GM12873 (cell line): ENCODE data around the gene NEK5.

Experiments
- CTCF ChIP-seq: IDR thresholded peaks from 2 replicates; pipeline ENCODE4 v1.5.1; 2012; ENCODE audit warnings: low read depth, mild to moderate bottlenecking, moderate library complexity, low read length, control low read depth; ENCODE audit not compliant: insufficient read depth; ENCODE audit errors: missing control alignments

The NEK5 gene

DNA sequence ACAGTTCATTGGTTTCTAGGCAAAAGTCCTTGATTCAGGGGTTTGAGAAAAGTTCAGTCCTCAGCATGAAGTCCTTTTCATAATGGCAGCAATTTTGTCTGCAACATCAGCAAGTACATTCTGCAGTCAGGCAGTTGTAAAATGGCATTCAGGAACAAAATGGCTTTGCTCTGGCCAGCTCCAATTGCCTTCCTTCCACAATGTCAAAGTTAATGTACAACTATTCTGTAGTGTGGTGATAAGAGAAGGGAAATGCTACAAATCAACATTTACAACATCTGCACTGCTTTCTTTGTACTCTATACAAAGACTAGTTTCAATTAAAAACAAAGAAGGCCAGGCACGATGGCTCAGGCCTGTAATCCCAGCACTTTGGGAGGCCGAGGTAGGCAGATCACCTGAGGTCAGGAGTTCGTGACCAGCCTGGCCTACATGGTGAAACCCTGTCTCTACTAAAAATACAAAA, 32.3 kb upstream of the NEK5 start:
- TF ChIP-seq CTCF, result no peak

- no peak for TF ChIP-seq CTCF
Measured at GRCh38 chr13:52160506-52160905, 31.6 kb upstream of the NEK5 start.

DNA sequence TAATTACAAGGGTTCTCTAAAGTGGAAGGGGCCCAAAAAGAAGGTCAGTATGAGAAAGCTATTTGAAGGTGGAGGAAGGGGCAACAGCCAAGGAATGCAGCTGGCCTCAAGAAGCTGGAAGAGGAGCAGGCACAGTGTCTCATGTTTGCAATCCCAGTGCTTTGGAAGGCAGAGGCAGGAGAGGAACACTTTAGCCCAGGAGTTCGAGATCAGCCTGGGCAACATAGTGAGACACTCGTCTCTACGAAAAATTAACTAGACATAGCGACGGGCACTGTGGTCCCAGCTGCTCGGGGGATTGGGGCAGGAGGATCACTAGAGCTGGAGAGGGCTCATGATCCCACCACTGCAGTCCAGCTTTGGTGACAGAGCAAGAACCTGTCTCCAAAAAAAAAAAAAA, 31.2 kb upstream of the NEK5 start:
- TF ChIP-seq CTCF, result no peak

DNA sequence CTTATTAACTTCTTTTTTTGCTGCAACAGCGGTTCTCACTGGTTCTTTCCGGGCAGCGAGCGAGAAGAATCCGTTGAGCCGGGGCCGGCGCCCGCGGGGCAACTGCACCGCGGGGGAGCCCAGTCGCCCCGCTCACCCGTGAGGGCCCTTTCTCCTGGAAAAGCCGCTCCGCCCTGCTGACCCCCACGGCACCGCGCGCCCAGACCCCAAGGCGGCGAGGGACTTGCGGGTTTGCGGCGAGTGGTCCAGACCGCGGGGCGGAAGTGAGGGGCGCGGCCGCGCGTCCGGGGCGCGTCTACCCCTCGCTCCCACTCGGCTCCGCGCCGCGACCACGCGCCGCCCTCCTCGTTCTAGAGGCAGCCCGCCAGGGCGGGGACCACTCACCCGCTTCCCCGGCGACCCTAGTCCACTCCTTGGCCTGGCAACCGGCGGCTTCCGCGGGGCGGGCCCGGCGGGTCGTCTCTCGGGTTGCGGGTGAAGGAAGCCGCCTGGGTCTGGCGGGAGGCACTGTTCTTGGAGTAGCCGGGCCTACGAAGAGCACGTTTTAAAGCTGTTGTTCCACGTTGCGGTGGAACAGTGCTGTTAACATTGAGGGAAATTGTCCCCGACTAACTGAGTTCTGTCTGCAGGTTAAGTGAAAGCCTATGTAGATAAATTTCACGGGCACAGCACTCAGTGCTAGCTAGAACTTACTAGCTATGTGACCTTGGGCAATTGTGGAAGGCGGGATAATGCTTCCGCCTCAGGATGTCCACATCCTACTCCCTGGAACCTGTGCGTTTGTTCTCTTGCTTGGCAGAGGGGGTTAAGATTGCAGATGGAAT, 30.5 kb upstream of the NEK5 start, which contains the start of gene NEK3:
NEK3 (minus strand) TSS at position 439 of the 824 bp plus-strand sequence. CDS start 3,406 bp downstream, outside the sequence.
- no peak for TF ChIP-seq CTCF

DNA sequence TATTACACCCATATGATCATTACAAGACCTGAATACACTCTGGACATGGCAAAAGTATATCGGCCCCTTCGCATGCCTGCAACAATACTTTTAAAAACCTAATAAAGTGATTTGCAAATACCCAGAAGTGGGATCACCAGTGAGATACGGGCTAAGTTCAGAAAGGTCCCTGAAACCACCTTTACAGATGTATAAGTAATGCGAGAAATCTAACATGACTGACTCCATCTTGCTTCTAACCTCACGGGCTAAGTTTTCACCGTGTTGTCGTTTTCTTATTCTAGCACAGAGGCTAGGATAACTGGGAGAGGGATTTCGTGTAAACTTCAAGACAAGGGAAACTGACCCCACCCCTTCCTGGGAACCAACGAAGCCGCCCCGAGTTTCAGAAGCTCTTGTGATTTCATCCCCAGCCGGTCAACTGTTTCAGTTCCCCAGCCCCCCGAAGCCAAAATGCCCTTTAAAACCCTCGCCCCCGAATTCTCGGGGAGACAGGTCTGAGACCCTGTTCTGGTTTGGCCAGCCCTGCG, 29.8 kb upstream of the NEK5 start:
- TF ChIP-seq CTCF, result no peak

DNA sequence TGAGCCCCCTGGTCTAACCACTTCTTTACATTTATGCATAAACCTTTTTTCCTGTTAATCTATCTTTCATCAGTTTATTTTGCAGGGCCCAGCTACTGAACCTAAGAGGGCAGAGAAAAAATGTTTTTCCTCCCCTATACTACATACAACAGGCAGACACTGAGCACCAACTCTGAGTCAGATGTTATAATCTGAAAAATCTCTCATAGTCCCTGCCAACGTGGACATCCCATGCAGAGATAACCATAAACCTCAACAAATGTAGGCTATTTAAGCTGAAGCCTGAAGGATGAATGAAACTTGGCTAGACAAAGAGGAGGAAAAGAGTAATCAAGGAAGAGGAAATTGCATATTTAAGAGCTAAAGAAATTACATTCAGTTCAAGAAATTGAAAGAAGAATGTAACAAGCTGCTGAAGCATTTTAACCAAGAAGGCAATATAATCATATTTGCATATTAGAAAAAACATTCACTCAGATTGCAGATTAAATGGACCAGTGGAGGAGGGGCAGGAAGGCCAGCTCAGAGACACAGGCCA, 27.9 kb upstream of the NEK5 start:
- no peak for TF ChIP-seq CTCF

DNA sequence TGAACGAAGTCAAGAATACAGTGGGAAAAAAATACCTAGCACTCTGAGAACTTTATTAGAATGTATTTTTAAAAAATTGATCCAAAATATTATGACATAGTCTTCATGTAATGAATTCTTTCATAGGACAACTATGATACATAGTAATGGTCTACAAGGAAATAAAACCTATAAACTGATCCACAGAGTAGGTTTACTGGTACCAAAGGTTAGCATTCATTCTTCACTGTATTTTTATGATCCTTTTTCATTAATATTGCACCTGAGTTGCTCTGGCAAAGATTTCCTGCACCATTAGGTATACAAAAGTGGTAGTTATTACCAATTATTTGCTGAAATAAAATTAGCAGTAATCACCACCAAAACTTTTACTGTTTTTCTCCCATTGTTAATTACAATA, 26.3 kb upstream of the NEK5 start:
- no peak for TF ChIP-seq CTCF
